Liver (tissue), 3 donors: ENCODE data around the gene TNFRSF12A.

Experiments
- ZBTB33 ChIP-seq: IDR thresholded peaks from 2 replicates; pipeline ENCODE4 v1.6.1; 2016; ENCODE audit warnings: antibody characterized with exemption
- TF ChIP-seq, protein P1 (sequence below): IDR thresholded peaks from 2 replicates; pipeline ENCODE4 v1.6.1; 2016; ENCODE audit warnings: antibody characterized with exemption
- TF ChIP-seq, protein P2 (sequence below): fragments of 150-350 bp; IDR thresholded peaks from 2 replicates; pipeline ENCODE4 v1.5.1; 2017; ENCODE audit warnings: improper control_type of control experiment, low read depth, low read length; ENCODE audit not compliant: missing input control
- donor health status: healthy.
- donor health status: healthy.

DNA sequence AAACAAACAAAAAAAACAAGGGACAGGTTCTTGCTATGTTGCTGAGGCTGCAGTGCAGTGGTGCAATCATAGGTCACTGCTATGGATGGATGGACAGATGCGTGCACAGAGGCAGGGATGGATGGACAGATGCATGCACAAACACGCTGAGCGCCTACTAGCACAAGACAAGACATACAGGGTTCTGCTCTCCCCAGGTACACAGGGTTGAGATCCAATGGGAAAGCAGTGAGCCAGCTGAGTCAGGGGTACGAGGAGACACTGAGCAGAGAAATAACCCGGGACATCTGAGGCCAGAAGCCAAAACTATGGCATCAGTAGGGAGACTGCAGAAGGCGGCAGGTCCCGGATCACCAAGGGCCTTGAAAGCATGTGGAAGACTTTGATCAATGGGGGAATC lies 51.5 kb downstream of the TNFRSF12A start:
- TF ChIP-seq, protein P1, sequence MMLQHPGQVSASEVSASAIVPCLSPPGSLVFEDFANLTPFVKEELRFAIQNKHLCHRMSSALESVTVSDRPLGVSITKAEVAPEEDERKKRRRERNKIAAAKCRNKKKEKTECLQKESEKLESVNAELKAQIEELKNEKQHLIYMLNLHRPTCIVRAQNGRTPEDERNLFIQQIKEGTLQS, result no peak
- no peak for TF ChIP-seq ZBTB33
- TF ChIP-seq, protein P2, sequence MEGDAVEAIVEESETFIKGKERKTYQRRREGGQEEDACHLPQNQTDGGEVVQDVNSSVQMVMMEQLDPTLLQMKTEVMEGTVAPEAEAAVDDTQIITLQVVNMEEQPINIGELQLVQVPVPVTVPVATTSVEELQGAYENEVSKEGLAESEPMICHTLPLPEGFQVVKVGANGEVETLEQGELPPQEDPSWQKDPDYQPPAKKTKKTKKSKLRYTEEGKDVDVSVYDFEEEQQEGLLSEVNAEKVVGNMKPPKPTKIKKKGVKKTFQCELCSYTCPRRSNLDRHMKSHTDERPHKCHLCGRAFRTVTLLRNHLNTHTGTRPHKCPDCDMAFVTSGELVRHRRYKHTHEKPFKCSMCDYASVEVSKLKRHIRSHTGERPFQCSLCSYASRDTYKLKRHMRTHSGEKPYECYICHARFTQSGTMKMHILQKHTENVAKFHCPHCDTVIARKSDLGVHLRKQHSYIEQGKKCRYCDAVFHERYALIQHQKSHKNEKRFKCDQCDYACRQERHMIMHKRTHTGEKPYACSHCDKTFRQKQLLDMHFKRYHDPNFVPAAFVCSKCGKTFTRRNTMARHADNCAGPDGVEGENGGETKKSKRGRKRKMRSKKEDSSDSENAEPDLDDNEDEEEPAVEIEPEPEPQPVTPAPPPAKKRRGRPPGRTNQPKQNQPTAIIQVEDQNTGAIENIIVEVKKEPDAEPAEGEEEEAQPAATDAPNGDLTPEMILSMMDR, result no peak
